ENCODE measurements around the gene DLK1.

DLK1 gene

GRCh38 chr14:100726550-100727085, at the start of gene DLK1:
Gene DLK1, plus strand, starts transcription at chr14:100726892. Its CDS starts 177 bp downstream, at chr14:100727069.
- no peak for DNase-seq (ENCODE audit: low spot score)

GRCh38 chr14:100677152-100677551, 49.5 kb upstream of the DLK1 start:
- no peak for DNase-seq (ENCODE audit: low spot score)

GRCh38 chr14:100677554-100678468, 48.9 kb upstream of the DLK1 start:
- no peak for DNase-seq (ENCODE audit: low spot score)

GRCh38 chr14:100678469-100678828, 48.2 kb upstream of the DLK1 start:
- no peak for DNase-seq (ENCODE audit: low spot score)

DNA sequence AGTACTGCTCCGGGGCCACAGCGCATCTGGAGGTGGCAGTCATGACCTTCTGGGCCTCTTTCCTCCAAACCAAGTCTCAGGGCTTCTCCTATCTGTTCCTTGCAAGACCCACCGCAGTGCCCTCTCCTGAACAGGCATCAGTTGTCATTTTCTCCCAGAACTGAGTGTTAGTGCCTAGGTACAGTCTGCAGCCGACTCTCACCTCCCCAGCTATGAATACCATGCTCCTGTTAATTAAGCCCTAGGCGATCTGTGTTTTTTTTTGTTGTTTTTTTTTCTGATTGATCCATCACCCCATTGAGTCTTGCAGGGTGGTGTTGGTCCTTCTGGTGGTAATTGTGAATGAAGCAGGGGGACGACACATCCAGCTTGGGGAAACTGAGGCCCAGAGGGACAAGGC, 47.5 kb upstream of the DLK1 start:
- no peak for DNase-seq (ENCODE audit: low spot score)

GRCh38 chr14:100679707-100680438, 46.8 kb upstream of the DLK1 start:
- DNase-seq (ENCODE audit: low spot score): no peak

DNA sequence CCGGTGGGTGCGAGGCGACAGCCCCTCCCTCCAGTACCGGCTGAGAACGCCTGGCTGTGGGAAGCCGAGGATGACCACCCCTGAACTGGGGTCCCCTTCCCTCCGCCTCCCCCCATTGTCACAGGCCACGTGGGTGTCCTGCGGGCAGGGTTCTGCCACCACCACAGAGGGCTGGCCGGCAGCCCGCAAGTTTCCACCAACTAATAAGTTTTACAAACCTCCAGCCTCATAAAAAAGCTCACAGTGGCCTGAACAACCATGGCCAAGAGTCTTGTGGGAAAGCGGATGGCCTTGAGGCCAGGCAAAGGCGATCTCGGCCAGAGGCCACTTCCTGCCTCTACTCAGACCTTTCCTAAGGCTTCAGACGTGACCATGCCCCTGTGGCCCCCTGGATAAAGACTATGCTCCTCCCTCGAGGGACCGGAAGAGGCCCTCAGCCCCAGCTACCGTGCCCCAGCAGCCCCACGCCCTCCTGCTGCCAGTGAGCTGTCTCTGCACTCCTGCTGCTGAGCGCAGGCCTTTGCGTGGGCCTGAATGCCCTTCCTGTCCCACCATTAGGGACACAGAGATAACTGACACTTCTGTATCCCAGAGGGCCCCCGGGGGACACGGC, 46.1 kb upstream of the DLK1 start:
- DNase-seq (ENCODE audit: low spot score): no peak

DNA sequence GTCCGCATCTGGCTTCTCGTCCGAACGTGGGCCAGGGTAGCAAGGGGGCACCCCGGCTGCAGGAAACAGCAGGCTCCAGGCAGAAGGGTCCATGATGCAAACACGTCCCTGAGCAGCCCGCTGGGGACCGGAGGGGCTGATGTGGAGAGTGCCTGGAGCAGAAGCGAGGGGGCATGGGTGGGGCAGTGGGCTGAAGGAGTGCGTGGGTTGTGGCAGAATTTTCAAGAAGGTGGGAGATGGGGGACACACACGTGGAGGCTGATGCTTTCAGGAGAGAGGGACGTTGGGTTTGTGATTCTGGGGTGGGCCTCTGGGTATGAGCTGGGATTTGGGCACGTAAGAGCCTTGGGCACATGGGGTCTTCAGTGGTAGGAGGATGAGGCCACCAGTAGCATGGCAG, 45.6 kb upstream of the DLK1 start:
- no peak for DNase-seq (ENCODE audit: low spot score)

DNA sequence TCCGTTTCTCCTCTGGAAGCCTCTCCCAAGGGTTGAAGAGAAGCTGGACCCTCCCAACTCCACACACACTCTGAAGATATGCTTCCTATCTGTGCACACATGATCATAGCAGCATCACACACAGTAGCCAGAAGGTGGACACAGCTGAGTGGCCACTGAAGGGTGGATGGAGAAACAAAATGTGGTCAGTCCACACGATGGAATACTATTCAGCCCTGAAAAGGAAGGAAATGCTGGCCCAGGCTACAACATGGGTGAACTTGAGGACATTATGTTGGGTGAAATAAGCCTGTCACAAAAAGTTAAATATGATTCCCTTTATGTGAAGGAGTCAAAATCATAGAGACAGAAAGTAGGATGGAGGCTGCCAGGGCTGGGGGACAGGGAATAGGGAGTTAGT, 43.9 kb upstream of the DLK1 start:
- no peak for DNase-seq (ENCODE audit: low spot score)

GRCh38 chr14:100683578-100683977, 43.1 kb upstream of the DLK1 start:
- DNase-seq (ENCODE audit: low spot score): no peak

- DNase-seq (ENCODE audit: low spot score): no peak
Measured at GRCh38 chr14:100684154-100684553, 42.5 kb upstream of the DLK1 start.

- no peak for DNase-seq (ENCODE audit: low spot score)
Measured at GRCh38 chr14:100684961-100685360, 41.7 kb upstream of the DLK1 start.

- DNase-seq (ENCODE audit: low spot score): no peak
Measured at GRCh38 chr14:100686858-100687257, 39.8 kb upstream of the DLK1 start.

- no peak for DNase-seq (ENCODE audit: low spot score)
Measured at GRCh38 chr14:100687386-100687785, 39.3 kb upstream of the DLK1 start.

GRCh38 chr14:100688051-100688450, 38.6 kb upstream of the DLK1 start:
- DNase-seq (ENCODE audit: low spot score): no peak

GRCh38 chr14:100688598-100689461, 37.9 kb upstream of the DLK1 start:
- DNase-seq (ENCODE audit: low spot score): no peak

- DNase-seq (ENCODE audit: low spot score): no peak
Measured at GRCh38 chr14:100690672-100691071, 36.0 kb upstream of the DLK1 start.

DNA sequence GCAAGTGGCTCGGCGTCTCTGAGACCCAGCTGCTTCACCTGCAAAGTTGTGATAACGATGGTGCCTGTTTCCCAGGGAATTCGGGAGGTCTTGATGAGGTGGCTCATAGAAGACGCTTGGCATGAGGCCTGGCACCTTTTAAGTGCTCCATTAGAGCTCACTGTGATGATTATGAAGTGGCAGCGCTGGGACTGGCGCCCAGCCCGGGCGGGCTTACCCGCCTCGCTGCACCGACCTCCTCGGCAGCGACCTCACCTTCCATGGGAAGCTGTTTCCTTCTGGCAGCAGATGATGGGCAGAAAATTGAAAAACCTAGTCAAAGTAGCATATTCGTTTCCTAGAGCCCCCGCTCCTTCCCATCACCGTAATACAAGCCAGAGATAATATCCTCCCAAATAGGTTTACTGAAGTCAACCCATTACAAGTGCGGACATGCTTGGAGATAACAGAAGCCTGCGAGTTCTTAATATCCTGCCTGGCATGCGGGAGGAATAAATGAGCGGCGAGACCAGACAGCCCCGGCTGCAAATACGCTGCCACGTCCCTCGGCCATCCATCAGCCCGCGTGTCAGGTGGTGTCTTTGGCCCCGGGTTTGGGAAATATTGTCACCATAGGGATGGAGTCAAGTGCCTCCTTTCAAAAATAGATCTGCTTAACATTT, 35.2 kb upstream of the DLK1 start:
- no peak for DNase-seq (ENCODE audit: low spot score)

- no peak for DNase-seq (ENCODE audit: low spot score)
Measured at GRCh38 chr14:100692256-100692655, 34.4 kb upstream of the DLK1 start.

DNA sequence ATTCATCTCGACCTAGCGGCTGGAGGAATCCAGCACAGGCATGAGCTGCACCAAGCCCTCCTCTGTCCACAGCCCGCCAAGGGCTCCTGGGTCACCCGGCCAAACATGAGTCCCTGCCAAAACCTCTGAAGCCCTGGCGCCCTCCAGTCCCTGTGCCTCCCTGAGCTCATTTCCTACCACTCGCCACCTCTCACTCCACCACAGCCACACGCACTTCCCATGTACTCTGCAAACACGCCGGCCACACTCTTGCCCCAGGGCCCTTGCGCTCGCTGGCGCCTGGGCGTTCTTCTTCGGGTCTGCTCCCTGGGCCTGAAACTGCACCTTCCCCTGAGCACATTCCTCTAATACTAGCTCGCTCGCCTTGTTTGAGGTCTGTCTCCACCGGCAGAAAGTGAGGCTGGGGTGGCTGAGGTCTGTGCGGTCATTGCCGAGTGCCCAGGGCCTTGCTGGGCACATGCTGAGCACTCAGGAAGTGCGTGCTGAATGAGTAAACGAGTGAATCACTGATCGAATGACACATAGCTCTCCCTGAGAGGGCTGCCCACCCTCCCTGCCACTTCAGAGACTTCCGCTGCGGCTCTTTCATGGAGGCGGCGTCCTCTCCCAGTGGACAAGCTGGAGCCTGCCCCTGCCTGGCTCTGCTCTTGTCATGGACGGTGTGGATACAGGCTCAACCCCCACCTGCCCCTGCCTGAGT, 33.7 kb upstream of the DLK1 start:
- DNase-seq (ENCODE audit: low spot score): peak; percentile 16

Measured in LoVo (cell line).